Stimulated activated CD4-positive, alpha-beta T cell treated with anti-CD3 and anti-CD28 coated beads, TNF-alpha, amount 100 ng/mL, for 4 hours (primary cell): Measurements from ENCODE around the gene SCUBE2.
"Not testable (repeated sequence)": the region's sequence is repeated elsewhere in the genome, so short reads cannot be mapped to it uniquely, and the experiment has no call there.

Experiments
- DNase-seq, 3 experiments: peaks; one replicate each; pipeline ENCODE4 v3.0.0-alpha.2; 2020; ENCODE audit warnings: low read depth in 3 of 3

Gene SCUBE2

GRCh38 chr11:9109858-9110731 lies 18.7 kb upstream of the SCUBE2 start:
- no peak for DNase-seq

DNA sequence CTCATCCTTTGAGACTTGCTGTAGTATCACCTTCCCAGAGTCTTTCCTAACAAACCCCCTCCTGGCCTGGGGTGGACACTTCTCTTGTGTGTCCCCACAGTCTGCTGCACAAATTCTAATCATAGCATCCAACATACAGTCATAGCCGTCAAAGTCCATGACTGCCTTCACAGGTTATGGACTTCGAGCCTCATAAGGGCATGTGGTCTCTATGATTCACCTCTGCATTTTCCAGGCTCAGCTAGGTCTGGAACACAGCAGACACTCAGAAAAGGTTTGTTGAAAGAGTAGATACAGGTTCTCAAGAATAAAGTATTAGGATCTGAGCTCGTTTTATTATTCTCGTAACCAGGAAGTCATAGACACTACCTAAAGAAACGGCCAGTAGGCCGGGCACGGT lies 13.2 kb upstream of the SCUBE2 start:
- no peak for DNase-seq

- DNase-seq = no peak
Observed at GRCh38 chr11:9103542-9104276, 12.3 kb upstream of the SCUBE2 start.

DNA sequence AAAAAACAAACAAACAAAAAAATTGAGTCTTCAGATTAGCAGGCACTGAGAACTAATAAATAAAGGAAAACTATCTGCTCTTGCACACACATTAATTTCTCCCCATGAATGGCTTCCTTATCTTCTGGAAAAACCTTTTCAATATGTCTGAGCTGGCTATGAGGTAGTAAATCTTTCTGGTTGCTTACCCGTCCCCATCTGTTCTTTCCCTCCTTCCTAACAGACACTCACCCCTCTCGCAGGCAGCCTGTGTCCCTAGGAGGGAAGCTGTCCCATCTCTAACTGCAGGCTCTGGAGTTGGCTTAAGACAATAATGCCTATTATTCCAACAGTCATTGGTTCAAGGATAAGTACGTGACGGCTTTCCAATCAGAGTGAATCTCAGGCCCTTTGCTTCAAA lies 8.2 kb upstream of the SCUBE2 start:
- no peak for DNase-seq

GRCh38 chr11:9098455-9098854 lies 7.1 kb upstream of the SCUBE2 start:
- DNase-seq = not testable (repeated sequence)

GRCh38 chr11:9097186-9097943 lies 6.0 kb upstream of the SCUBE2 start:
- DNase-seq = not testable (repeated sequence)

DNA sequence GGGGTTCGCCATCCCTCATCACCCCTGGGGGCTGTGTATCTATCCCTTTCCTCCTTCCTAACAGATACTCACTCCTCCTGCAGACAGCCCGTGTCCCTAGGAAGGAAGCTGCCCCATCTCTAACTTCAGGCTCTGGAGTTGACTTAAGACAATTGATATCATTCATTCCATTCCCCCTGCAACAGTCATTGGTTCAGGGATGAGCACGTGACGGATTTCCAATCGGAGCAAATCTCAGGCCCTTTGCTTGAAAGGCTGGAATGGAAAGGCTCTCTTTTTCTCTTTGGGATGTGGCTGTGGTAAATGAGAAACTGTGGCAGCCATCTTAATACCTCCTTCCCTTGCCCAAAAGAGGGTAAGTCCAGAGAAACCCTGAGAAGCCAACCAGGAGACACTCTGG lies 5.0 kb upstream of the SCUBE2 start:
- DNase-seq = no peak

DNA sequence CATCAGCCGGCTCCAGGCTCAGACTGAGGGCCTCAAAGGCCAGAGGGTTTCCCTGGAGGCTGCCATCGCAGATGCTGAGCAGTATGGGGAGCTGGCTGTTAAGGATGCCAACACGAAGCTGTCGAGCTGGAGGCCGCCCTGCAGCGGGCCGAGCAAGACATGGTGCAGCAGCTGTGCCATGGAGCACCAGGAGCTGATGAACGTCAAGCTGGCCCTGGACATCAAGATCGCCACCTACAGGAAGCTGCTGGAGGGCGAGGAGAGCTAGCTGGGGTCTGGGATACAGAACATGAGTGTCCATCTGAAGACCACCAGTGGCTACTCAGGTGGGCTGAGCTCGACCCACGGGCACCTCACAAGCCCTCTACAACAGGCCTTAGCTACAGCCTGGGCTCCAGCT lies 4.0 kb upstream of the SCUBE2 start:
- no peak for DNase-seq

- no peak for DNase-seq
Observed at GRCh38 chr11:9094420-9094819, 3.0 kb upstream of the SCUBE2 start.

- no peak for DNase-seq
Observed at GRCh38 chr11:9092853-9093778, 1.7 kb upstream of the SCUBE2 start.

- DNase-seq = no peak
Observed at GRCh38 chr11:9092072-9092471, 673 bp upstream of the SCUBE2 start.

DNA sequence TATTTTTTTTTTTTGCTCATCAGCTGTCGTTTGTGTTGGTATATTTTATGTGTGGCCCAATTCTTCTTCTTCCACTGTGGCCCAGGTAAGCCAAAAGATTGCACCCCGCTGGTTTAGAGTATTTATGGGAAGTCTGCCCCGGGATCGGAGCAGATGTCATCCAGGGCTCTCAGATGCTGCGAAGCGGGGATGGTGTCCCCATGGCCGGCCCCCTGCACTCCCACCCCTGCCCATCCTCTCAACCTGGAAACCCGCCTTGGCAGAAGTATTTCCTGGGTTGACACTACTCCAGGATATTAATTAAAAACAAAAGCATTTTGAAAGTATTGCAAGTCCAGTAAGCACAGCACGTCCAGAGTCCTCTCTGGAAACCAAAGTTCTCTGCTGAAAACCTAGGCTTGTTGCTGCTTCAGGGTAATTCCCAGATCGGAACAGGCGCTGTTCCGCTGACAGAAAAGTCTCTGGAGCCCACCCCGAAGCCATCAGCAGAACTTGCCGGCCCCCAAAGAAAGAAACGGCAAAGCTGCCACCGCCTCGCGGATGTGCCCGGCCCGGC lies 833 bp downstream of the SCUBE2 start:
- no peak for DNase-seq

- no peak for DNase-seq
Observed at GRCh38 chr11:9089636-9090035, 1.8 kb downstream of the SCUBE2 start.

DNA sequence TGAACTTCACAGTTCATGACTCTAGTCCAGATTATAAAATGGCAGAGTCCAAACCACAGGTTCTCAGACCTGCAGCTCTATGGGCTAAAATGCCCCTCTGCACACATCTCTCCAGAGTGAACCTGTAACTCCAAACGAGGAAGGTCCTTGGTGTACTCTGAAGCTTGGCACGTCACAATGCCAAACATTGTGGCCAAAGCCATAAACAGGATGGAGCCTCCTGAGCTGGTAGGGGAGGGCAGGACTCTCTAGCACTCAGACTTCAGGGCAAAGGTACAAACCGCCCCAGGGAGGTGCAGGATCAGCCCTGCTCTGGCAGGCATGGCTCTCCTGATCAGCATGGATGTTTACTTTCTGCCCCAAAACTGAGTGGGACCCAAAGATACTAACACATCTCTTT lies 2.3 kb downstream of the SCUBE2 start:
- DNase-seq = no peak

GRCh38 chr11:9082575-9082974 lies 8.8 kb downstream of the SCUBE2 start:
- DNase-seq = no peak

DNA sequence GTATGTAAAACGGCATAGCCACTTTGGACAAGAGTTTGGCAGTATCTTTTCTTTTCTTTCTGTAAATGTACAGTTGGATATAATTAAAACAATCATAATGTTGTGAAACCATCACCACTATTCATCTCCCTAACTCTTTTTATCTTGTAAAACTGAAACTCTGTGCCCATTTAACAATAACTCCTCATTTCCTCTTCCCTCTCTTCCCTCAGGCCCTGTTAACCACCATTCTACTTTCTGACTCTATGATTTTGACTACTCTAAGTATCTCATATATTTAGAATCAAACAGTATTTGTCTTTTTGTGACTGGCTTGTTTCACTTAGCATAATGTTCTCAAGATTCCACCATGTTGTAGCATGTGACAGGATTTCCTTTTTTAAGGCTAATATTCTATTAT lies 10.2 kb downstream of the SCUBE2 start:
- DNase-seq = no peak

GRCh38 chr11:9078113-9079086 lies 13.0 kb downstream of the SCUBE2 start:
- no peak for DNase-seq

GRCh38 chr11:9077164-9077563 lies 14.2 kb downstream of the SCUBE2 start:
- no peak for DNase-seq

- DNase-seq = no peak
Observed at GRCh38 chr11:9076661-9077060, 14.7 kb downstream of the SCUBE2 start.

DNA sequence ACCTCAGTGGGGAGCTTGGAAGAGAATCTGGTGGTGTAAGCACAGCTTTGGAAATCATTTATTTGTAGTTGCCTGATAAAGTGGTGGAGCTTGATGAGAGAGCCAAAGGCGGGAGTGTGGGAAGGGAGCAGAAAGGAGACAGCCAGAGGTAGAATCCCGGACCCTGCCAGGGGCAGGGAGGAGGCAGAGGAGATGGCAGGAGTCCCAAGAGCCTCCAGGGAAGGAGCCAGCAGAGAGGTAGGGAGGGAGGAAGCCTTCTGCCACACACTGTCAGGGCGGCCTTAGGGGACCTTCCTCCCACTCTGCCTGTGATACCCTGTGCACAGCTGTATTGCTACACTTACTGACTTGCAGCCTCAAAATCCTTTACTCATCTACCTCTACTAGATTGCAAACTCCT lies 15.4 kb downstream of the SCUBE2 start:
- DNase-seq = no peak
